DND-41 (cell line): ENCODE measurements around the gene KAZALD1.

Source experiments
- EZH2 ChIP-seq: IDR thresholded peaks from 3 replicates; pipeline ENCODE4 v1.6.1; 2012; ENCODE audit warnings: borderline replicate concordance, low read depth, mild to moderate bottlenecking, moderate library complexity, low read length, inconsistent platforms; ENCODE audit not compliant: severe bottlenecking
- TF ChIP-seq, protein P1 (sequence below): IDR thresholded peaks from 2 replicates; pipeline ENCODE4 v1.5.1; 2012; ENCODE audit warnings: borderline replicate concordance, low read length, moderate library complexity, mild to moderate bottlenecking; ENCODE audit not compliant: poor library complexity, severe bottlenecking; ENCODE audit errors: extremely low read depth

DNA sequence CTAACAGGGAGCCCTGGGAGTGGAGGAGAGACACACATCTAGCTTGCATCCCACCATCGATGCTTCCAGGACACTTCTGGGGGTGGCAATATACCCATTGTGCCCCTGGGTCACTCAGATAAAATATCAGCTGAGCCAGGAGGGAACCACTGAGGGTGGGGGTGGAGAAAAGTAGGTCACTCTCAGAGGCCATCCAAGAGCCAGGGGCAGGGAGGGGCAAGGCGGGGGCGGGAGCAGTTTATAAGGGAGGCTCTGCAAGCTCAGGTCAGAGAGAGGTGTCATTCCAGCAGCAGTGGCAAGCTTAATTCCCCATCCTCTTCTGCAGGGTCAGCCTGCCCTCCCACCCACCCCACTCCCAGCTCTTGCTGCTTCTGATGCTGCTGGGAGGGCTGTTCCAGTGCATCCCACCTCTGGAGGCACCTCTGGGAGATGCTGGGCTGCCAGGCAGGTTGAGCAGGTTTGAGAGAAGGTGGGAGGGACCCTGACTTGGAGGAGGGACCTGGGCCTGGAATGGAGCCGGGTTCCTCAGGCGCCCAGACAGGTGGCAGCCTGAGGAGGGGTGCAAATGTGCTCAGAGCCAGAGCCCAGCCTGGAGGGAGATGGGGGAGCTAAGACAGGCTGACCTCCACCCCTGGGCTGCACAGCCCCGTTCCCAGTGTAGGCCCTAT is 49.2 kb downstream of the KAZALD1 start:
- TF ChIP-seq, protein P1, sequence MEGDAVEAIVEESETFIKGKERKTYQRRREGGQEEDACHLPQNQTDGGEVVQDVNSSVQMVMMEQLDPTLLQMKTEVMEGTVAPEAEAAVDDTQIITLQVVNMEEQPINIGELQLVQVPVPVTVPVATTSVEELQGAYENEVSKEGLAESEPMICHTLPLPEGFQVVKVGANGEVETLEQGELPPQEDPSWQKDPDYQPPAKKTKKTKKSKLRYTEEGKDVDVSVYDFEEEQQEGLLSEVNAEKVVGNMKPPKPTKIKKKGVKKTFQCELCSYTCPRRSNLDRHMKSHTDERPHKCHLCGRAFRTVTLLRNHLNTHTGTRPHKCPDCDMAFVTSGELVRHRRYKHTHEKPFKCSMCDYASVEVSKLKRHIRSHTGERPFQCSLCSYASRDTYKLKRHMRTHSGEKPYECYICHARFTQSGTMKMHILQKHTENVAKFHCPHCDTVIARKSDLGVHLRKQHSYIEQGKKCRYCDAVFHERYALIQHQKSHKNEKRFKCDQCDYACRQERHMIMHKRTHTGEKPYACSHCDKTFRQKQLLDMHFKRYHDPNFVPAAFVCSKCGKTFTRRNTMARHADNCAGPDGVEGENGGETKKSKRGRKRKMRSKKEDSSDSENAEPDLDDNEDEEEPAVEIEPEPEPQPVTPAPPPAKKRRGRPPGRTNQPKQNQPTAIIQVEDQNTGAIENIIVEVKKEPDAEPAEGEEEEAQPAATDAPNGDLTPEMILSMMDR = no peak
- no peak for TF ChIP-seq EZH2
